HepG2 (cell line): ENCODE results near the gene SHPK. TPM values are rescaled to one million over a fixed set of nuclear protein-coding genes. Genes with fewer than 3 reads are reported as not detected.
"Not testable (repeated sequence)": the region's sequence is repeated elsewhere in the genome, so short reads cannot be mapped to it uniquely, and the experiment has no call there.

Source experiments
- ATAC-seq: fragments of 200-7000 bp; cut with Tn5 transposase; 3 replicates; pipeline ENCODE4 v1.9.1; 2020; ENCODE audit warnings: mild to moderate bottlenecking, moderate library complexity
- BruUV-seq: library from RNA; stranded (reverse); fragments of 400-500 nt; replicated peaks from 2 replicates; lab custom pipeline; 2021; lab: Mats Ljungman, UMichigan
- CTCF ChIA-PET: fragments of 300-600 bp; formaldehyde crosslinking; extraction: SDS; loops from one replicate; lab custom pipeline; 2021; ENCODE audit warnings: low total read pairs, inconsistent platforms, low intra/inter-chr PET ratio; lab: Yijun Ruan, JAX
- POLR2A ChIA-PET: fragments of 350-600 bp; sonication (Branson Sonifier 250); formaldehyde crosslinking; loops from one replicate; lab custom pipeline; 2020; ENCODE audit warnings: antibody characterized with exemption, inconsistent platforms; lab: Yijun Ruan, JAX
- DNase-seq: peaks from one replicate; pipeline ENCODE4 v3.0.0-alpha.2; 2015; ENCODE audit warnings: low spot score
- FAIRE-seq: peaks from 3 replicates; lab custom pipeline; 2011; peaks lifted over from hg19 to GRCh38; lab: Jason Lieb, UNC
- H2AFZ ChIP-seq: one replicate; pipeline ENCODE4 v1.6.1; 2011; ENCODE audit warnings: low read length, inconsistent platforms
- H3K27ac ChIP-seq: fragments of 300-600 bp; 3 replicates; pipeline ENCODE4 v1.8.0; 2011; ENCODE audit warnings: mixed run types, mild to moderate bottlenecking, mixed read lengths, low read length, inconsistent platforms; ENCODE audit not compliant: insufficient read depth; ENCODE audit errors: extremely low read length
- H3K27me3 ChIP-seq, 2 experiments: fragments of 200-600 bp in 1 of 2; 2 replicates in 1 of 2; 3 replicates in 1 of 2; pipeline versions ENCODE4 v1.6.0 to v1.8.0; 2011; ENCODE audit warnings: low read length in 2 of 2, mild to moderate bottlenecking in 2 of 2, moderate library complexity in 2 of 2, inconsistent platforms in 1 of 2; ENCODE audit not compliant: insufficient read depth in 2 of 2, control insufficient read depth in 1 of 2
- H3K36me3 ChIP-seq, 2 experiments: fragments of 200-600 bp in 1 of 2; replicated peaks in 1 of 2; 2 replicates in 1 of 2; 3 replicates in 1 of 2; pipeline versions ENCODE4 v1.5.1 to v1.8.0; 2011; ENCODE audit warnings: low read length in 2 of 2, inconsistent platforms in 1 of 2; ENCODE audit not compliant: insufficient read depth in 2 of 2, control insufficient read depth in 1 of 2
- H3K4me1 ChIP-seq: 2 replicates; pipeline ENCODE4 v1.5.1; 2012; ENCODE audit warnings: low read length, inconsistent platforms; ENCODE audit not compliant: insufficient read depth
- H3K4me2 ChIP-seq: 2 replicates; pipeline ENCODE4 v1.6.0; 2011; ENCODE audit warnings: low read depth, low read length, inconsistent platforms
- H3K4me3 ChIP-seq, 3 experiments: fragments of 200-600 bp in 1 of 3; sonication (generic), shearing (Covaris generic) in 1 of 3; replicated peaks in 1 of 3; 2 replicates each; pipeline ENCODE4 v1.5.1; 2011 to 2016; ENCODE audit warnings: low read length in 3 of 3, inconsistent platforms in 2 of 3, low read depth in 2 of 3, mild to moderate bottlenecking in 2 of 3, control low read depth in 1 of 3, mixed read lengths in 1 of 3; ENCODE audit not compliant: insufficient read depth in 1 of 3
- H3K79me2 ChIP-seq: one replicate; pipeline ENCODE4 v1.6.1; 2011; ENCODE audit warnings: low read length, inconsistent platforms; ENCODE audit not compliant: insufficient read depth
- H3K9ac ChIP-seq: 2 replicates; pipeline ENCODE4 v1.6.0; 2011; ENCODE audit warnings: mild to moderate bottlenecking, low read depth, low read length, inconsistent platforms; ENCODE audit not compliant: insufficient read depth
- H3K9me3 ChIP-seq: 2 replicates; pipeline ENCODE4 v1.5.1; 2012; ENCODE audit warnings: mild to moderate bottlenecking, low read length
- H4K20me1 ChIP-seq: 2 replicates; pipeline ENCODE4 v1.6.0; 2011; ENCODE audit warnings: inconsistent platforms, mild to moderate bottlenecking, low read length, moderate library complexity; ENCODE audit not compliant: insufficient read depth
- WIZ ChIP-seq: sonication (generic); formaldehyde crosslinking; IDR thresholded peaks from 2 replicates; pipeline ENCODE4 v1.5.1; 2020; ENCODE audit warnings: mild to moderate bottlenecking, missing genetic modification reagents
- ZBTB40 ChIP-seq, 2 experiments: fragments of 450-650 bp in 1 of 2; sonication (generic) in 1 of 2; formaldehyde crosslinking in 1 of 2; IDR thresholded peaks; 2 replicates each; pipeline versions ENCODE4 v1.6.1 to v1.8.0; 2016 to 2022; ENCODE audit warnings: antibody characterized with exemption in 1 of 2, mild to moderate bottlenecking in 1 of 2, missing genetic modification reagents in 1 of 2
- ZNF432 ChIP-seq: sonication (generic); formaldehyde crosslinking; IDR thresholded peaks from 2 replicates; pipeline ENCODE4 v1.5.0; 2020; ENCODE audit warnings: missing genetic modification reagents, mild to moderate bottlenecking, borderline replicate concordance
- ZNF775 ChIP-seq: sonication (generic); formaldehyde crosslinking; IDR thresholded peaks from 2 replicates; pipeline ENCODE4 v1.4.0; 2020; ENCODE audit warnings: missing genetic modification reagents, mild to moderate bottlenecking, moderate library complexity, borderline replicate concordance
- WGBS: methylation state at CpG from one replicate; pipeline ENCODE4 v1.1.6; 2017; ENCODE audit warnings: low lambda C conversion rate; 5-methylcytosine and 5-hydroxymethylcytosine counted together
- in situ Hi-C: cut with HindIII; loops from 2 replicates; pipeline ENCODE4 v1.10.0; 2017; ENCODE audit warnings: low pct_unique_long_range_greater_than_20kb; ENCODE audit not compliant: extremely low pct_ligation_motif_present
- intact Hi-C: fragments of 100-400 bp; cut with micrococcal nuclease; formaldehyde crosslinking; loops from one replicate; pipeline ENCODE4 v1.10.0; 2022; ENCODE audit not compliant: unreplicated experiment
- polyA plus RNA-seq, 8 experiments: library from polyadenylated mRNA; depleted of rRNA in 3 of 8; stranded (reverse) in 7 of 8; unstranded in 1 of 8; fragments of >200 nt; fragmentation: Illumina TruSeq in 4 of 8; extraction: Trizol in 4 of 8; gene quantifications; 2 replicates each; pipeline versions ENCODE4 v1.2.1 to v1.2.3, GENCODE V29; 2011 to 2016; ENCODE audit warnings: low read depth in 4 of 8, missing spikeins in 1 of 8, mixed read lengths in 1 of 8; ENCODE audit not compliant: insufficient read depth in 1 of 8
- total RNA-seq, 5 experiments: library from RNA; depleted of rRNA; stranded (reverse); fragments of >200 nt; fragmentation: Illumina TruSeq; extraction: Trizol; gene quantifications; 2 replicates each; pipeline ENCODE4 v1.2.3, GENCODE V29; 2016; ENCODE audit warnings: low read depth in 1 of 5

Gene SHPK
- total and polyA plus RNA-seq, 2 of the 13 experiments (the other 11 are each of a cell fraction or from before 2014, with no cell fraction given) = 16.2 to 30.9 TPM

GRCh38 chr17:3564241-3564640 lies 71.8 kb downstream of the SHPK start:
- H2AFZ ChIP-seq, H3K4me2 ChIP-seq, in situ Hi-C loops, FAIRE-seq, POLR2A ChIA-PET, CTCF ChIA-PET, H3K79me2 ChIP-seq, H3K27me3 ChIP-seq, ATAC-seq, intact Hi-C loops, DNase-seq, H3K27ac ChIP-seq, BruUV-seq, H3K4me3 ChIP-seq, H3K9me3 ChIP-seq, H4K20me1 ChIP-seq, H3K4me1 ChIP-seq, H3K9ac ChIP-seq: not testable (repeated sequence)
- peaks cover 4 to 13% of the 10 kb centered on the region in 2 experiments; a peak in 2 of 5 replicates for H3K36me3 ChIP-seq
- 100% methylated on average over 7 of the region's 28 CpGs for WGBS

- peak overlapping the region in 1 of 3 experiments; percentile 50; a peak in 1 of 6 replicates for H3K4me3 ChIP-seq
- ChIA-PET POLR2A (interaction anchor here (0.9 to 1.5 kb wide), 3 partner anchors 13 to 77 kb away, joined by 3 to 7 read pairs (median 6); partner anchors contain the start of genes CTNS and SHPK), CTCF (no interaction called here)
- H3K27me3 ChIP-seq = peaks cover 6 to 27% of the 10 kb centered on the region in 2 experiments; a peak in 3 of 5 replicates
- no peaks in the 10 kb centered on the region for H3K79me2 ChIP-seq
- no peak overlapping the region for H3K9ac ChIP-seq
- in situ Hi-C loops = no loop called here
- H3K9me3 ChIP-seq = no peaks in the 10 kb centered on the region
- TF ChIP-seq WIZ (CRISPR knock-in tag) (no peak), ZNF432 (CRISPR knock-in tag) (no peak), ZNF775 (CRISPR knock-in tag) (no peak), ZBTB40 (IDR thresholded peaks at IDR 0.05) (no peak), ZBTB40 (CRISPR knock-in tag; IDR thresholded peaks at IDR 0.05) (0 out of 2 replicates have a peak, but pooled peaks have one; percentile 18)
- H3K36me3 ChIP-seq = no peaks in the 10 kb centered on the region
- BruUV-seq = no TSS peak
- no peak for DNase-seq
- peaks cover 27% of the 10 kb centered on the region for H3K4me1 ChIP-seq
- H4K20me1 ChIP-seq = no peaks in the 10 kb centered on the region
- ATAC-seq = no peak; the same call in 2 of the 3 replicates
- peak overlapping the region; percentile 76; the same call in 1 of the 2 replicates for H3K4me2 ChIP-seq
- no peak overlapping the region for H2AFZ ChIP-seq
- no peak for FAIRE-seq
- intact Hi-C loops = no loop called here
- 44% methylated on average over 8 of the region's 9 CpGs for WGBS
- no peak overlapping the region for H3K27ac ChIP-seq
These were observed 76.8 kb downstream of the SHPK start for GRCh38 chr17:3559270-3559645.
